HG03108 (cell line): ENCODE data around the gene CHN1.

Source experiments
- ATAC-seq: cut with Tn5 transposase; IDR thresholded peaks from one replicate; pipeline ENCODE4 v1.9.1; 2021; ENCODE audit warnings: moderate library complexity; ENCODE audit not compliant: unreplicated experiment

The CHN1 gene

GRCh38 chr2:174771631-174772471 lies 233.3 kb downstream of the CHN1 start:
- no peak for ATAC-seq

GRCh38 chr2:174771136-174771535 lies 234.0 kb downstream of the CHN1 start:
- ATAC-seq, result no peak

GRCh38 chr2:174768557-174768956 lies 236.6 kb downstream of the CHN1 start:
- no peak for ATAC-seq

- no peak for ATAC-seq
Observed at GRCh38 chr2:174766271-174766670, 238.9 kb downstream of the CHN1 start.

GRCh38 chr2:174765576-174765975 lies 239.6 kb downstream of the CHN1 start:
- ATAC-seq, result no peak

- ATAC-seq, result no peak
Observed at GRCh38 chr2:174764280-174765255, 240.6 kb downstream of the CHN1 start, which contains the start of gene CHRNA1. Gene CHRNA1, minus strand, starts transcription at chr2:174764472. Its CDS starts 78 bp downstream, at chr2:174764394.

- ATAC-seq, result no peak
Observed at GRCh38 chr2:174763780-174764179, 241.4 kb downstream of the CHN1 start.

- ATAC-seq, result no peak
Observed at GRCh38 chr2:174762464-174762863, 242.7 kb downstream of the CHN1 start.

- ATAC-seq, result no peak
Observed at GRCh38 chr2:174761837-174762236, 243.3 kb downstream of the CHN1 start.

GRCh38 chr2:174760845-174761473 lies 244.2 kb downstream of the CHN1 start:
- no peak for ATAC-seq

GRCh38 chr2:174759381-174760065 lies 245.7 kb downstream of the CHN1 start:
- no peak for ATAC-seq

- ATAC-seq, result no peak
Observed at GRCh38 chr2:174756743-174757142, 248.4 kb downstream of the CHN1 start.

- ATAC-seq, result peak; percentile 23
Observed at GRCh38 chr2:174753038-174753633, 252.0 kb downstream of the CHN1 start.

- peak; percentile 77 for ATAC-seq
Observed at GRCh38 chr2:174752403-174753037, 252.7 kb downstream of the CHN1 start.

- ATAC-seq, result peak; percentile 61
Observed at GRCh38 chr2:174750923-174751441, 254.2 kb downstream of the CHN1 start.

- ATAC-seq, result no peak
Observed at GRCh38 chr2:174749793-174750192, 255.4 kb downstream of the CHN1 start.

GRCh38 chr2:174748948-174749347 lies 256.2 kb downstream of the CHN1 start:
- ATAC-seq, result no peak
